ENCODE results near the gene WHRN.
A peak's percentile ranks its signal among the peaks of the same experiment; 100 is the strongest.

Gene WHRN

GRCh38 chr9:114414346-114414745 is 90.9 kb downstream of the WHRN start:
- no peak for DNase-seq

GRCh38 chr9:114413861-114414301 is 91.4 kb downstream of the WHRN start:
- DNase-seq: no peak

GRCh38 chr9:114412048-114412683 is 93.1 kb downstream of the WHRN start:
- no peak for DNase-seq

- DNase-seq: no peak
Observed at GRCh38 chr9:114411452-114411851, 93.8 kb downstream of the WHRN start.

GRCh38 chr9:114410910-114411309 is 94.4 kb downstream of the WHRN start:
- no peak for DNase-seq

- DNase-seq: no peak
Observed at GRCh38 chr9:114409842-114410241, 95.4 kb downstream of the WHRN start.

- no peak for DNase-seq
Observed at GRCh38 chr9:114409103-114409780, 96.0 kb downstream of the WHRN start.

- no peak for DNase-seq
Observed at GRCh38 chr9:114408645-114409044, 96.6 kb downstream of the WHRN start.

GRCh38 chr9:114407889-114408288 is 97.4 kb downstream of the WHRN start:
- no peak for DNase-seq

- DNase-seq: no peak
Observed at GRCh38 chr9:114406441-114406840, 98.8 kb downstream of the WHRN start.

GRCh38 chr9:114405294-114406034 is 99.8 kb downstream of the WHRN start:
- peak; percentile 71 to 74 for DNase-seq

GRCh38 chr9:114404531-114404930 is 100.7 kb downstream of the WHRN start:
- no peak for DNase-seq

- no peak for DNase-seq
Observed at GRCh38 chr9:114403153-114403756, 102.0 kb downstream of the WHRN start.

- no peak for DNase-seq
Observed at GRCh38 chr9:114401344-114401743, 103.9 kb downstream of the WHRN start.

- DNase-seq: no peak
Observed at GRCh38 chr9:114400772-114401171, 104.5 kb downstream of the WHRN start.

GRCh38 chr9:114400219-114400618 is 105.1 kb downstream of the WHRN start:
- no peak for DNase-seq

GRCh38 chr9:114399381-114399780 is 105.9 kb downstream of the WHRN start:
- no peak for DNase-seq

- peak; percentile 95 to 96 for DNase-seq
Observed at GRCh38 chr9:114397848-114398605, 107.2 kb downstream of the WHRN start.

- no peak for DNase-seq
Observed at GRCh38 chr9:114397219-114397847, 107.9 kb downstream of the WHRN start.

- no peak for DNase-seq
Observed at GRCh38 chr9:114396558-114397218, 108.6 kb downstream of the WHRN start.

GRCh38 chr9:114395768-114396167 is 109.5 kb downstream of the WHRN start:
- no peak for DNase-seq

- DNase-seq: no peak
Observed at GRCh38 chr9:114395334-114395617, 110.0 kb downstream of the WHRN start.

Data from stimulated activated CD4-positive, alpha-beta T cell treated with anti-CD3 and anti-CD28 coated beads, Interleukin-2, amount 100 ng/mL, for 48 hours (primary cell).